HG03575 (cell line): ENCODE results near the gene MAP3K5.
A peak's percentile ranks its signal among the peaks of the same experiment; 100 is the strongest.

Experiments
- ATAC-seq: cut with Tn5 transposase; IDR thresholded peaks from one replicate; pipeline ENCODE4 v1.9.1; 2021; ENCODE audit not compliant: unreplicated experiment, insufficient number of reproducible peaks, low FRiP score; ENCODE audit errors: extremely low read depth

The MAP3K5 gene

GRCh38 chr6:136753624-136754023 lies 38.7 kb downstream of the MAP3K5 start:
- no peak for ATAC-seq

- no peak for ATAC-seq
Measured at GRCh38 chr6:136752554-136752953, 39.7 kb downstream of the MAP3K5 start.

- no peak for ATAC-seq
Measured at GRCh38 chr6:136751991-136752390, 40.3 kb downstream of the MAP3K5 start.

GRCh38 chr6:136751522-136751956 lies 40.7 kb downstream of the MAP3K5 start:
- peak; percentile 89 for ATAC-seq

GRCh38 chr6:136750696-136751521 lies 41.4 kb downstream of the MAP3K5 start:
- no peak for ATAC-seq

- ATAC-seq = no peak
Measured at GRCh38 chr6:136749359-136749997, 42.8 kb downstream of the MAP3K5 start.

- no peak for ATAC-seq
Measured at GRCh38 chr6:136747507-136747906, 44.8 kb downstream of the MAP3K5 start.

- ATAC-seq = no peak
Measured at GRCh38 chr6:136745300-136745699, 47.0 kb downstream of the MAP3K5 start.

GRCh38 chr6:136744889-136745288 lies 47.4 kb downstream of the MAP3K5 start:
- no peak for ATAC-seq

GRCh38 chr6:136742125-136742524 lies 50.2 kb downstream of the MAP3K5 start:
- ATAC-seq = no peak

- ATAC-seq = no peak
Measured at GRCh38 chr6:136740050-136740974, 52.0 kb downstream of the MAP3K5 start.

GRCh38 chr6:136739501-136739900 lies 52.8 kb downstream of the MAP3K5 start:
- ATAC-seq = no peak

- ATAC-seq = no peak
Measured at GRCh38 chr6:136739071-136739470, 53.2 kb downstream of the MAP3K5 start.

- ATAC-seq = no peak
Measured at GRCh38 chr6:136738692-136739057, 53.6 kb downstream of the MAP3K5 start.

- ATAC-seq = no peak
Measured at GRCh38 chr6:136737871-136738691, 54.2 kb downstream of the MAP3K5 start.

- no peak for ATAC-seq
Measured at GRCh38 chr6:136737374-136737844, 54.9 kb downstream of the MAP3K5 start.

GRCh38 chr6:136736281-136736960 lies 55.9 kb downstream of the MAP3K5 start:
- ATAC-seq = no peak

GRCh38 chr6:136734977-136735376 lies 57.3 kb downstream of the MAP3K5 start:
- no peak for ATAC-seq
